NT2/D1 (cell line): ENCODE data around the gene RMDN2.

Experiments
- SUZ12 ChIP-seq: IDR thresholded peaks from 2 replicates; pipeline ENCODE4 v1.6.1; 2011; ENCODE audit not compliant: insufficient read length, insufficient read depth; ENCODE audit errors: extremely low read depth
- YY1 ChIP-seq: IDR thresholded peaks from 2 replicates; pipeline ENCODE4 v1.6.1; 2011; ENCODE audit not compliant: insufficient read length, insufficient read depth
- ZNF274 ChIP-seq: IDR thresholded peaks from 2 replicates; pipeline ENCODE4 v1.6.1; 2011; ENCODE audit warnings: mild to moderate bottlenecking, low read depth, low read length

GRCh38 chr2:37883518-37883917 lies 41.6 kb upstream of the RMDN2 start:
- TF ChIP-seq ZNF274 (no peak), YY1 (no peak), SUZ12 (no peak)
